Measurements from ENCODE around the gene BCAR3.

DNA sequence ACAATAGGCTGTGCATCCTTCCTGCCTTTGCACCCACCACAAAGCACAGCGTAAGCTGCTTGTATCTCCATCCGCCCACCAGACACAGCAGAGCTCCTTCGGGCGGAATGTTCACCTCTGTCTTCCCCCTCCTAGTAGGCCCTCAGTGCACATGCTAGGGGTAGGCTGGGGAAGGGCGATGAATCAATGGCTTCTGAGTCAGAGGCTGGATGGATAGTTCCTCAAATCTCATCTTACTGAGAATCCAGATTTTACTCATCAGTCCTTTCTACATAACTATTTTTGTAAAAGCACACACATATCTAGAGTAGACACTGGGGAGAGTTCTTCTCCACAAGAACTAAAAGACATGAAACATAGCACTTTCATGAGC, 73.8 kb downstream of the BCAR3 start:
- TF ChIP-seq, protein P1, sequence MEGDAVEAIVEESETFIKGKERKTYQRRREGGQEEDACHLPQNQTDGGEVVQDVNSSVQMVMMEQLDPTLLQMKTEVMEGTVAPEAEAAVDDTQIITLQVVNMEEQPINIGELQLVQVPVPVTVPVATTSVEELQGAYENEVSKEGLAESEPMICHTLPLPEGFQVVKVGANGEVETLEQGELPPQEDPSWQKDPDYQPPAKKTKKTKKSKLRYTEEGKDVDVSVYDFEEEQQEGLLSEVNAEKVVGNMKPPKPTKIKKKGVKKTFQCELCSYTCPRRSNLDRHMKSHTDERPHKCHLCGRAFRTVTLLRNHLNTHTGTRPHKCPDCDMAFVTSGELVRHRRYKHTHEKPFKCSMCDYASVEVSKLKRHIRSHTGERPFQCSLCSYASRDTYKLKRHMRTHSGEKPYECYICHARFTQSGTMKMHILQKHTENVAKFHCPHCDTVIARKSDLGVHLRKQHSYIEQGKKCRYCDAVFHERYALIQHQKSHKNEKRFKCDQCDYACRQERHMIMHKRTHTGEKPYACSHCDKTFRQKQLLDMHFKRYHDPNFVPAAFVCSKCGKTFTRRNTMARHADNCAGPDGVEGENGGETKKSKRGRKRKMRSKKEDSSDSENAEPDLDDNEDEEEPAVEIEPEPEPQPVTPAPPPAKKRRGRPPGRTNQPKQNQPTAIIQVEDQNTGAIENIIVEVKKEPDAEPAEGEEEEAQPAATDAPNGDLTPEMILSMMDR (IDR thresholded peaks at IDR 0.05) = no peak
- no peak for TF ChIP-seq POLR2A (IDR thresholded peaks at IDR 0.05)
